UCSD-AML1 (cell line): ENCODE measurements around the gene STX11.

ENCODE experiments used
- DNase-seq: peaks from one replicate; lab custom pipeline; 2025; ENCODE audit not compliant: unreplicated experiment; lab: John Stamatoyannopoulos, UW

Gene STX11

GRCh38 chr6:144214029-144214428 lies 63.7 kb downstream of the STX11 start:
- DNase-seq: no peak

- no peak for DNase-seq
Measured at GRCh38 chr6:144214622-144215401, 64.5 kb downstream of the STX11 start.

- peak; percentile 66 for DNase-seq
Measured at GRCh38 chr6:144215402-144215931, 65.2 kb downstream of the STX11 start.

DNA sequence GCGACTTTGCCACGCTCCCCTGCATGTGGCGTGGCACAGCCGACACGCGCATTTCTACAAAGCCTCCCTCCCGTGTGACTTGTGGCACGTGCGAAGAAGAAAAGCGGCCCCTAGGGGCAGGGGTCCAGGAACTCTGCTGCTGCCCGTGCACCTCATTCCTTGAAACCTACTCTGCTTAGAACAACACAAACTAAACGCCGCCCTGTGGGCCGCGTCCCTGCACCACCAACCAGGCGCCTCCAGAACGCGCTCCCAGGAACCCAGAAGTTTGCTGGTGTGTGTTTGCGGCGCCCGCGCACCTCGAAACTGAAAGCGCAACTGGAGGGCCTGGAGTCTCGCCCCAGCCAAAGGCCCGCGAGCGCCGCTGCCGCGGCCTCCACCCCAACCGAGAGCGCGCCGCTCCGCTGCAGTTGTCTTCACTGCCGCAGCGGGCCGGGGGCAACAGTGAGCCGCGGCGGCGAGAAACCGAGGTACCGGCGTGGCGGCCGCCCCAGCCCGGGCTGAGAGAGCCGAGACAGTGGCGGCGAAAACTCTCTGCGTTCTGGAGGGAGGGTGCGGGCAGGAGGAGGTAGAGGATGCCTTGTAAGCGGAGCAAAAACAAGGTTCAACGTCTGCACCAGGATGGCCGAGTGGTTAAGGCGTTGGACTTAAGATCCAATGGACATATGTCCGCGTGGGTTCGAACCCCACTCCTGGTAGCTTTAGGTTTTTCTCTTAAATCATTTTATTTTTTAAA lies 65.8 kb downstream of the STX11 start:
- peak; percentile 95 for DNase-seq

DNA sequence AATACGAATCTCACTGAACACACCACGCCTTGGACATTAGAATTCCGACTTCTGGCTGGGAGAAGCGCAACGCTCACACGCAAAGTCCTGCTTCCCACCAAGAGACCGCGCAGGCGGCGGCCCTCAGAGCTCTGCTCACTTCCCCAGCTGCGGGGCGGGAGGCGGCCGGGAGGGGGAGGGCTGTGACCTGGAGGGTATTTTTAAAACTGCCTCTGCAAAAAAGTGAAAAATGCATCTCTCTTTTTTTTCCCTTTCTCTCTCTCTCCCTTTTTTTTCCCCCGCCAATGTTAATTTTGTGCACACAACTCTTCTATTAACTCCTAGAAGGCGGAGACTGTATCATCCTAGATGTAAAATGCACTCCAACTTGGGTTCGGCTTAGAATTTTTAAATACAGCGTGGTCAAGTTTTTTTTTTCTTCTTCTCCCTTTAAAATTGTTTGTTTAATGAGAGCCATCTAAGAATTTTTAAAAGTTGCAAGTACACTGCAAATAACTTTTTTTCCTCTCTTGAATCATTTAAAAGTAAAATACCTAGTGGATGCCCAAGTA lies 66.4 kb downstream of the STX11 start:
- no peak for DNase-seq

GRCh38 chr6:144217264-144217663 lies 66.9 kb downstream of the STX11 start:
- no peak for DNase-seq

DNA sequence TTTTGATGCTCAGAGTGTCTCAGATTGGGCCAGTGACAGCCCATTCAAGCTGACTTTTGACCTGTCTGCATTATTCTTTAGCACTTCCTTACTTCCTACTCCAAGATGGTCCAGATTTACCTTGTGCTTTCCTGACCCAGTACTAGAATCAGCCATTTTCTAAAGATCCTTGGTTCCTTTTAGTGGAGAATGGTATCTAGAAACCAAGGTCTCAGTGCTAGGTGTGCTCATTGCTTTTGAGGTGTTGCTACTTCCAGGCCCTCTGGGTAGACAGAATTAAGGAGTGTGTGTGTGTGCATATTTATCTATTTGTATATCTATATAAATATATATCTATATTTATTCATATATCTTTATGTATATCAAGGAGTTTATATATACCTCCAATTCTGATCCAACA lies 67.5 kb downstream of the STX11 start:
- no peak for DNase-seq

DNA sequence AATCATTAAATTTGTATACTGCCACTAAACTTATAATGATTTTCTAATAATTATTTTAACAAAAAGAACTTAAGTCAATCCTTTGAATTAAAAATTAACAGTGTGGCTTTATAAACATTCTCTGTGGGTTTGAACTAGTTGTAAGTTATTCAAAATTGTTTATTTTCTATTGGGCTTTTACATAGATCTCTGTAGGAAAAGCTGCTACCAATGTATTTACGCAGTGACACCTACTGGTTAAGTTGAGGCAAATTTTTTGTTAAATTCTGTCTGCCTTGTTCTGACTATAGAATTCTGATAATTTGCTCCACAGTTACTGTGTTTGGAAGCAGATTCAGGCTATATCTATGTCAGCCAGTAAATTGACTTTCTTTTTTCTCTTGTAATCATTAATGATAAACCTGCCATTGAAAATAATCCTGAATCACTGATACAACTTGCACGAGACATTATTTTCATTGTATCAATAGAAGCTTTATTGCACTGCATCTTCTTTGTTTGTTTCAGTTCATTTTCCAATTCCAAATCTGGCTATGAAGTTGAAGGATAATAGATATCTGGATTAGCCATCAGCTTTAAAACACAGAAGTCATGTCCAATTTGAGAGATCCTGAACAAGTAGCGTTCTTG lies 68.9 kb downstream of the STX11 start:
- DNase-seq: no peak

GRCh38 chr6:144220031-144220790 lies 69.9 kb downstream of the STX11 start:
- no peak for DNase-seq

GRCh38 chr6:144223686-144224085 lies 73.4 kb downstream of the STX11 start:
- DNase-seq: no peak

- DNase-seq: no peak
Measured at GRCh38 chr6:144231721-144232120, 81.4 kb downstream of the STX11 start.

DNA sequence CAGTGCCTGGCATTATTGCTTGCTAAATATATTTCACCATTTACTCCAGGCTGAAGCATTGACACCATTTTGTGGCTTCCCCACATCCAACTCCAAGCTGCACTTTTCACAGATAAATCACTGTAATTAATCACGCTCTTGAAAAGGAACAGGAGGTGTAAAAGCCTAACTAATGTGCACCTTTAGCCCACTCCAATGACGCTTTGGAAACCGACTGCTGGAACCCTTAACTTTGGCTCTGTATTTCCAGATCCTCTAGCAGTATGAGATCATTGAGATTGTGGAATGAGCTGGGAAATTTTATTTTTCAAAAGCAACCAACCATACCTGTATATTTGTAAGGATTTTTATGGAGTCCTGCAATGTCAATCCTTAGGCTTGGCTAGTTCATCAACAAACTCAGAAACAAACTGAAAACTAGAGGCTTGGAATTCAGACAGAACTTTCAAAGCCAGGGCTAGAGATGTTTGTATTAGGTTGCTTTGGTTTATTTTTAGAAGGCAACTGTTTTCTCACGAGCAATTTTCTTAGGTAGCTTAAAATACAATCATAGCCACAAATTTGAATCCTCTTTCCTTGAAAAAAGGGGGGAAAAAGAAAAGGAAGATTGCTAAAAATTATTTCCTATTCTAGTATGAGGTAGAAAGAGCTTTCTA lies 82.0 kb downstream of the STX11 start:
- DNase-seq: no peak

GRCh38 chr6:144232832-144233230 lies 82.5 kb downstream of the STX11 start:
- DNase-seq: no peak

- DNase-seq: no peak
Measured at GRCh38 chr6:144234399-144234798, 84.1 kb downstream of the STX11 start.

DNA sequence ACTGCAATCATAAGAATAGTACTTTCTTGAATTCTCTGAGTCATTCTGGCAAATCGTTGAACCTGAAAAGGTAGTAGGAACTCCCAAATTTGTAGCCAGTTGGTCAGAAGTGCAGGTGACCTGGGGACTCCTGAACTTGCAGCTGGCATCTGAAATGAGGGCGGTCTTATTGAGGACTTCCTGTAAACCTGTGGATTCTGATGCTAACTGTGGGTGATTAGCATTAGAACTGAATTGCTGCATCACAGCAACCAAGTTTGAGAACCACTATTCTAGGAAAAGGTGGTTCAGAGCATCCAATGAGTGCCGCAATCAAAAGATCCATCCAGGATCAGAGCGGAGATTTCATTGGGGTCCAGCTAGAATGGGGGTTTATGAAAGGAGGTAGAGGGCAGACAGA lies 84.6 kb downstream of the STX11 start:
- DNase-seq: no peak
